Nephron (organoid): ENCODE results near the gene UBE2J2.

Experiments
- H3K27ac Mint-ChIP-seq, 3 experiments: 2 replicates each; pipeline ENCODE4 v1.8.0; 2020; ENCODE audit warnings: mixed read lengths in 3 of 3, mild to moderate bottlenecking in 2 of 3, moderate library complexity in 1 of 3
- H3K27me3 Mint-ChIP-seq: 2 replicates; pipeline ENCODE4 v1.8.0; 2021; ENCODE audit warnings: low read depth, mild to moderate bottlenecking, moderate library complexity, mixed read lengths
- H3K36me3 Mint-ChIP-seq: 2 replicates; pipeline ENCODE4 v1.8.0; 2020; ENCODE audit warnings: low read depth, mixed read lengths
- H3K4me1 Mint-ChIP-seq: 2 replicates; pipeline ENCODE4 v1.8.0; 2020; ENCODE audit warnings: mixed read lengths
- H3K4me3 Mint-ChIP-seq, 3 experiments: 2 replicates each; pipeline ENCODE4 v1.8.0; 2020; ENCODE audit warnings: mild to moderate bottlenecking in 3 of 3, mixed read lengths in 3 of 3, moderate library complexity in 2 of 3
- H3K9me3 Mint-ChIP-seq: 2 replicates; pipeline ENCODE4 v1.8.0; 2020; ENCODE audit warnings: mixed read lengths
- TF ChIP-seq, protein P1 (sequence below), 3 experiments: fragments of 200-600 bp; sonication (generic); IDR thresholded peaks; one replicate each; pipeline ENCODE4 v1.5.0; 2021; ENCODE audit warnings: antibody characterized with exemption in 3 of 3; ENCODE audit not compliant: unreplicated experiment in 3 of 3

The UBE2J2 gene

DNA sequence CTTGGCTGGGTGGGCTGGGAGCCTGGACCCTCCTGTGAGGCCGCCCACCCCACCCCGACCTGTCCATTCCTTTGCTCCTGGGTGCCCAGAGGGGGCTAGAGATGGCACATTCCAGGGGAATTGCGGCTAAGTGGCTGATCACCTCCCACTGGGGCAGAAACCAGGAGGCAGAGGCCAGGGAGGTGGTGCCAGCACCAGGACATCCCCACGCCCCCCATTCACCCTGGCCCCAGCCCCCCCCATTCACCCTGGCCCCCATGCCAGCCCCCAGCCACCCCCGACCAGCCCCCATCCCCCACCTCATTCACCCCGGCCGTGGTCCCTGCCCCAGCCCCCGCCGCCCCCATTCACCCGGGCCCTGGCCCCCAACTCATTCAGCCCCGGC is 33.3 kb downstream of the UBE2J2 start:
- Mint-ChIP-seq H3K4me3 (no peak overlapping the region), H3K27ac (no peak overlapping the region), H3K36me3 (no peaks in the 10 kb centered on the region), H3K4me1 (no peaks in the 10 kb centered on the region), H3K9me3 (no peaks in the 10 kb centered on the region), H3K27me3 (peaks cover 4% of the 10 kb centered on the region)
- TF ChIP-seq, protein P1, sequence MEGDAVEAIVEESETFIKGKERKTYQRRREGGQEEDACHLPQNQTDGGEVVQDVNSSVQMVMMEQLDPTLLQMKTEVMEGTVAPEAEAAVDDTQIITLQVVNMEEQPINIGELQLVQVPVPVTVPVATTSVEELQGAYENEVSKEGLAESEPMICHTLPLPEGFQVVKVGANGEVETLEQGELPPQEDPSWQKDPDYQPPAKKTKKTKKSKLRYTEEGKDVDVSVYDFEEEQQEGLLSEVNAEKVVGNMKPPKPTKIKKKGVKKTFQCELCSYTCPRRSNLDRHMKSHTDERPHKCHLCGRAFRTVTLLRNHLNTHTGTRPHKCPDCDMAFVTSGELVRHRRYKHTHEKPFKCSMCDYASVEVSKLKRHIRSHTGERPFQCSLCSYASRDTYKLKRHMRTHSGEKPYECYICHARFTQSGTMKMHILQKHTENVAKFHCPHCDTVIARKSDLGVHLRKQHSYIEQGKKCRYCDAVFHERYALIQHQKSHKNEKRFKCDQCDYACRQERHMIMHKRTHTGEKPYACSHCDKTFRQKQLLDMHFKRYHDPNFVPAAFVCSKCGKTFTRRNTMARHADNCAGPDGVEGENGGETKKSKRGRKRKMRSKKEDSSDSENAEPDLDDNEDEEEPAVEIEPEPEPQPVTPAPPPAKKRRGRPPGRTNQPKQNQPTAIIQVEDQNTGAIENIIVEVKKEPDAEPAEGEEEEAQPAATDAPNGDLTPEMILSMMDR (IDR thresholded peaks at IDR 0.05; ENCODE audit: unreplicated experiment in 3 of 3), result no peak

DNA sequence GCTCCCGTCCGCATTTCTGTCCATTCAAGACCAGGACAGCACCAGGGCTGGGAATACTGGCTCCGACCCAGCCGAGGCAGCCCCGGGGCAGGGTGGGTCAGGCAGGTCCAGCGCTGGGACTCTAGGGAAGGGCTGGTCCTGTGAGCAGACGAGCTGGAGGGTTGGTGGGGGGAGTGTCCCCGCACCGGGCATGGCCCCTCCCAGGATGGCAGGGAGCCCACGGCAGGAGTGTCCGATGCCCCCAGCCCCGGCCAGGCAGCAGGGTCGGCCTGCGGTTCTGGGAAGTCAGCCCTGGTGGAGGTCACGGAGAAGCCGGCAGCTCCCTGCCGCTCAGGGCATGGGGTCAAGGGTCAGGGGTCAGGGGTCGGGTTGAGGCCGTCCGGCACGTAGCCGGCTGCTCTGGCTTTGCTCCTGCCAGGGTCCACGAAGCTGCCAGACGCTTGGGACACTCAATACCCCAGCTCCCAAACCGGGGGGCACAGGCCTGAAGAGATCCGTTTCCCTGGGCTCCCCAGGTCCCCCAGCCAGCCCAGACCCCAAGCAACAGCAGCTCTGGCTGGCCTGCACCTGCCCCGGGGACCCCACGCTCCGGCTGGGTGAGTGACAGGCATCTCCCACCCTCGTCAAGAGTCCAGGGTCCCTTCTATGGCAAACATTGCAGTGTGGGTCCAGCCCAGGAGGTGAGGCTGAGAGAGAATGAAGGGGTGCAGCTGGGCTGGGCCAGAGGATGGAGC is 33.9 kb downstream of the UBE2J2 start:
- H3K9me3 Mint-ChIP-seq, result no peaks in the 10 kb centered on the region
- no peak overlapping the region for H3K27ac Mint-ChIP-seq
- H3K4me3 Mint-ChIP-seq, result no peak overlapping the region
- no peaks in the 10 kb centered on the region for H3K36me3 Mint-ChIP-seq
- H3K4me1 Mint-ChIP-seq, result peaks cover under 1% of the 10 kb centered on the region
- peaks cover 4% of the 10 kb centered on the region for H3K27me3 Mint-ChIP-seq
- TF ChIP-seq, protein P1 (IDR thresholded peaks at IDR 0.05; ENCODE audit: unreplicated experiment in 3 of 3), result no peak

DNA sequence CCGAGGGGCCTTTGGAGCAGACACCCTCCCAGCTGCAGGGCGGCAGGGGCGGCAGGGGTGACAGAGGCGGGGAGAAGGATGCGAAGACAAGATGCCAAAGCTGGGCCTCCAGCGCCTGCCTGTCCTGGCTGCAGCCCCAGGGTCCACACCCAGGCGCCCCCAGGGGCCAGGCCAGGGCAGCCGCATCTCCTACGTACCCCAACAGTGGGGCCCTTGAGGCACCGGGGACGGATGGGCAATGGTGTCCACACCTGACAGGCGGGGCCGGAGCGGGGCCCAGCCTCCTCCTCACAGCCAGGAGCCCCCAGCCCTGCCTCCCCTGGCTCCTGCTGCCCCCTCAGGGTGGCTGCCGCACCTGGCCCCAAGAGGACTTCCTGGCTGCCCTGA is 34.4 kb downstream of the UBE2J2 start:
- peaks cover under 1% of the 10 kb centered on the region for H3K36me3 Mint-ChIP-seq
- H3K4me3 Mint-ChIP-seq, result no peak overlapping the region
- H3K27ac Mint-ChIP-seq, result no peak overlapping the region
- TF ChIP-seq, protein P1 (IDR thresholded peaks at IDR 0.05; ENCODE audit: unreplicated experiment in 3 of 3), result no peak
- peaks cover 4% of the 10 kb centered on the region for H3K27me3 Mint-ChIP-seq
- H3K4me1 Mint-ChIP-seq, result peaks cover 6% of the 10 kb centered on the region
- H3K9me3 Mint-ChIP-seq, result no peaks in the 10 kb centered on the region

DNA sequence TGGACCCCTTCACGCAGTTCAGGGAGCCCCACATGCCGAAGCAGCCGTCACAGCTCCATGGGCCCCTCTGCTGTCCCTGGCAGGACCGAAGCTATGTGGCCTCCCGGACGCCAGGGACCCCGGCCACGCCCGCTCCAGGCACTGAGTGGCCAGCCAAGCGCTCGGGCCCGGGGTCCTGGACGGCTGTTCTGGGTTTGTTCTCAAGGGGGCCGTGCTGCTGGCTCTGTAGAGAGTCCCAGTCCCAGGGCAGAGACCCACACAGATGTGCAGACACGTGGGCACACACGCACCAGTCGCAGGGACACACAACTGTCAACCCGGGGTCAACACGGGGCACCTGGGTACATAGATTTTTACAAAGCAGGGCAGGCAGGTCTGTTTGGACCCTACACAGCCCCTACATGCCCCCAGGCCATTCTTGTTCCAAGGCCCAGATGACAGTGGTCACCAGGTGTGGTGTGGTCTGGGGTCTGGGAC is 34.9 kb downstream of the UBE2J2 start:
- H3K27ac Mint-ChIP-seq, result no peak overlapping the region
- H3K36me3 Mint-ChIP-seq, result peaks cover 6% of the 10 kb centered on the region
- H3K27me3 Mint-ChIP-seq, result peaks cover 4% of the 10 kb centered on the region
- TF ChIP-seq, protein P1 (IDR thresholded peaks at IDR 0.05; ENCODE audit: unreplicated experiment in 3 of 3), result no peak
- no peaks in the 10 kb centered on the region for H3K9me3 Mint-ChIP-seq
- peaks cover 11% of the 10 kb centered on the region for H3K4me1 Mint-ChIP-seq
- H3K4me3 Mint-ChIP-seq, result no peak overlapping the region

DNA sequence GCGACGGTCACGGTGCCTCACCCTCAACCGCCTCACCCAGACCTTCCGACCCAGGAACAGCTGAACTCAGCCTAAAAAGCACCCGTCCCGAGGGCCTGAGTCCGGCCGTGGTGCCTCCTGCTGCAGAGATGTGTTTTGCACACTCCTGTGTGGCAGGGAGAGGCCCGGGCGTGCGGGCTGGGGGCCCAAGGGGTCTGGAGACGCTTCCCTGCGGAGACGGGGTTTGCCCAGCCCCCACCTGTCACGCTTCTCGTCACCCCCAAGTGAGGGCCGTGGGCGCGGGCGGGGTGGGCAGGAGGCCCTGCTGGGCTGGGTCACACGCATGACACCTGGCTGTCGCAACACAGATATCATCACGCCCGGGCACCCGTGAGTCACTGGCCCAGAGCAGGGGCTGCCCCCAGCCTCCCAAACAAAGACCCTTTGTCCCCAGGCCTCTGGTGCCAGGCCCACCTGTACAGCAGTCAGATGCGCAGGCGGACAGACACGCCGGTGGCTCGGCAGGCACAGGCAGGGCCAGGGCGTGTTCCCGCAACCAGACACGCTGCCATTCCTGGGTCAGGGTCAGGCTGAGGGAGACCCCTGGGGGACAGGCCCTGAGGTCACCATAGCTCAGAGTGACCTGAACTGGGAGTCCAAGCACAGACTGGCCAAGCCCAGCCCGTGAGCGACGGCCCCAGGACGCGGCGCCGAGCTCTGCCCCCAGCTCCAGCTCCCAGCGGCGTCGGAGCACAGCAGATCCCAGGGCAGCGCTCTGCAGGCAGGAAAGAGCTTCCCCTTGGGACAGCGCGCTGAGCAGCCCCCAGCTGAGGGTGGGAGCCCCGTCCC is 35.6 kb downstream of the UBE2J2 start:
- Mint-ChIP-seq H3K27ac (no peak overlapping the region), H3K4me3 (no peak overlapping the region), H3K9me3 (no peaks in the 10 kb centered on the region), H3K36me3 (peaks cover 8% of the 10 kb centered on the region), H3K27me3 (peaks cover 4% of the 10 kb centered on the region), H3K4me1 (peaks cover 17% of the 10 kb centered on the region)
- TF ChIP-seq, protein P1 (IDR thresholded peaks at IDR 0.05; ENCODE audit: unreplicated experiment in 3 of 3), result no peak
